Measurements from ENCODE around the gene RTP5.

DNA sequence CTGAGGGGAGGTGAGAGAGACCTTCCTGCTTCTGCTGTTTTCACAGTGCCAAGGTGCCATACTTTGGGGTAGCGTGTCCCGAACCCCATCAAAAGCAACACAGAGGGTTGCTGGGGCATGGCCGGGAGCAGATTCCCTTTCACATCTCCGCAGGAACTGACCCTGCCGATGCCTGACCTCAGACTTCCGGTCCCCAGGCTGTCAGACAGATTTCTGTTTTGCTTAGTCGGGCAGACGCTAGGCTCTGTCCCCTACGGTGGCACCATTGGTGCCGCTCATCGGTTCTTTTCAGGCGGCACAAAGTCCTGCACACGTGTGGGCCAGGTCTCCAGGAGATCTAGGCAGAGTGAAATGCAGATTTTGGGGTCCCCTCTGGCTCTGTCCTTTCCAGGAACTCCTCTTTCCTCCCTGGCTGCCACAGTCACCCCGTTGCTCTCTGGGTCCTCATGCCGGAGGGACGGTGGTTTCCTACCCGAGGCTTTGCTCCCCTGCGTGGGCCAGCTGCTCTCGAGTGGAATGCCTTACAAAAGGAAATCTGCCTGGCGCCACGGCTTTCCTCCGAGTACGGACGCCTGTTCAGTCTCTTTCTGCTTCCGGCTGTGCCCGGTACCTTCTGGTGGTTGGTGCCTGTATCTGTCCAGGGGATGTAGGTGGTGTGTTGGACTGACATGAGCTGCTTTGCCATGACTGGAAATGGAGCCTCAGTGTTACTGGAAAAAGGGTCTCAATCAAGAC, 39.3 kb downstream of the RTP5 start:
- TF ChIP-seq, protein P1, sequence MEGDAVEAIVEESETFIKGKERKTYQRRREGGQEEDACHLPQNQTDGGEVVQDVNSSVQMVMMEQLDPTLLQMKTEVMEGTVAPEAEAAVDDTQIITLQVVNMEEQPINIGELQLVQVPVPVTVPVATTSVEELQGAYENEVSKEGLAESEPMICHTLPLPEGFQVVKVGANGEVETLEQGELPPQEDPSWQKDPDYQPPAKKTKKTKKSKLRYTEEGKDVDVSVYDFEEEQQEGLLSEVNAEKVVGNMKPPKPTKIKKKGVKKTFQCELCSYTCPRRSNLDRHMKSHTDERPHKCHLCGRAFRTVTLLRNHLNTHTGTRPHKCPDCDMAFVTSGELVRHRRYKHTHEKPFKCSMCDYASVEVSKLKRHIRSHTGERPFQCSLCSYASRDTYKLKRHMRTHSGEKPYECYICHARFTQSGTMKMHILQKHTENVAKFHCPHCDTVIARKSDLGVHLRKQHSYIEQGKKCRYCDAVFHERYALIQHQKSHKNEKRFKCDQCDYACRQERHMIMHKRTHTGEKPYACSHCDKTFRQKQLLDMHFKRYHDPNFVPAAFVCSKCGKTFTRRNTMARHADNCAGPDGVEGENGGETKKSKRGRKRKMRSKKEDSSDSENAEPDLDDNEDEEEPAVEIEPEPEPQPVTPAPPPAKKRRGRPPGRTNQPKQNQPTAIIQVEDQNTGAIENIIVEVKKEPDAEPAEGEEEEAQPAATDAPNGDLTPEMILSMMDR (IDR thresholded peaks at IDR 0.05), result no peak
- TF ChIP-seq POLR2A (IDR thresholded peaks at IDR 0.05) (no peak), POLR2AphosphoS5 (IDR thresholded peaks at IDR 0.05) (no peak)
